HG03139 (cell line): Measurements from ENCODE around the gene UBE2J2.
"Not testable (repeated sequence)": the region's sequence is repeated elsewhere in the genome, so short reads cannot be mapped to it uniquely, and the experiment has no call there.

Experiments
- ATAC-seq: cut with Tn5 transposase; IDR thresholded peaks from one replicate; pipeline ENCODE4 v1.9.1; 2021; ENCODE audit not compliant: unreplicated experiment

Gene UBE2J2

GRCh38 chr1:1273512-1274298 is at the start of gene UBE2J2:
UBE2J2 (minus strand) TSS chr1:1273854; CDS start chr1:1267992, 5,862 bp downstream.
- ATAC-seq = peak; percentile 59

GRCh38 chr1:1322952-1323351 is 49.3 kb upstream of the UBE2J2 start:
- no peak for ATAC-seq

GRCh38 chr1:1322418-1322817 is 48.8 kb upstream of the UBE2J2 start:
- ATAC-seq = no peak

GRCh38 chr1:1321477-1321876 is 47.8 kb upstream of the UBE2J2 start:
- no peak for ATAC-seq

- ATAC-seq = no peak
Measured at GRCh38 chr1:1320666-1321448, 47.2 kb upstream of the UBE2J2 start.

GRCh38 chr1:1319646-1319941 is 45.9 kb upstream of the UBE2J2 start:
- ATAC-seq = no peak

GRCh38 chr1:1318777-1319645 is 45.4 kb upstream of the UBE2J2 start:
- no peak for ATAC-seq

GRCh38 chr1:1318131-1318652 is 44.5 kb upstream of the UBE2J2 start:
- no peak for ATAC-seq

GRCh38 chr1:1317420-1317819 is 43.8 kb upstream of the UBE2J2 start:
- ATAC-seq = no peak

GRCh38 chr1:1316199-1316598 is 42.5 kb upstream of the UBE2J2 start:
- not testable (repeated sequence) for ATAC-seq

- ATAC-seq = no peak
Measured at GRCh38 chr1:1315435-1315954, 41.8 kb upstream of the UBE2J2 start.

- no peak for ATAC-seq
Measured at GRCh38 chr1:1314678-1315335, 41.2 kb upstream of the UBE2J2 start.

- ATAC-seq = no peak
Measured at GRCh38 chr1:1314237-1314586, 40.6 kb upstream of the UBE2J2 start.

GRCh38 chr1:1313500-1314236 is 40.0 kb upstream of the UBE2J2 start:
- no peak for ATAC-seq

- no peak for ATAC-seq
Measured at GRCh38 chr1:1312450-1313314, 39.0 kb upstream of the UBE2J2 start.

GRCh38 chr1:1311107-1312104 is 37.8 kb upstream of the UBE2J2 start:
- ATAC-seq = no peak

GRCh38 chr1:1310476-1311053 is 36.9 kb upstream of the UBE2J2 start:
- no peak for ATAC-seq

- no peak for ATAC-seq
Measured at GRCh38 chr1:1310109-1310385, 36.4 kb upstream of the UBE2J2 start.
